Smooth muscle cell (in vitro differentiated cells): ENCODE data around the gene TBL2. TPM values are rescaled to one million over a fixed set of nuclear protein-coding genes. Genes with fewer than 3 reads are reported as not detected.
"Not testable (repeated sequence)": the region's sequence is repeated elsewhere in the genome, so short reads cannot be mapped to it uniquely, and the experiment has no call there.

ENCODE experiments used
- DNase-seq: peaks from one replicate; lab custom pipeline; 2025; ENCODE audit not compliant: unreplicated experiment; lab: John Stamatoyannopoulos, UW
- H2AFZ ChIP-seq: fragments of 200-600 bp; sonication (generic); 2 replicates; pipeline ENCODE4 v1.6.0; 2016; ENCODE audit warnings: antibody characterized with exemption, low read depth, mild to moderate bottlenecking
- H3F3A ChIP-seq: fragments of 200-600 bp; sonication (generic); 2 replicates; pipeline ENCODE4 v1.6.0; 2017; ENCODE audit warnings: antibody characterized with exemption, low read depth
- H3K27ac ChIP-seq: fragments of 200-600 bp; sonication (generic); 2 replicates; pipeline ENCODE4 v1.5.1; 2016; ENCODE audit warnings: low read depth, mild to moderate bottlenecking
- H3K27me3 ChIP-seq: fragments of 200-600 bp; sonication (generic); 2 replicates; pipeline ENCODE4 v1.6.1; 2016; ENCODE audit warnings: low read depth, mild to moderate bottlenecking
- H3K36me3 ChIP-seq: fragments of 200-600 bp; sonication (generic); 2 replicates; pipeline ENCODE4 v1.5.1; 2016; ENCODE audit warnings: low read depth
- H3K4me1 ChIP-seq: fragments of 200-600 bp; sonication (generic); 2 replicates; pipeline ENCODE4 v1.5.1; 2016; ENCODE audit warnings: low read depth
- H3K4me2 ChIP-seq: fragments of 200-600 bp; sonication (generic); 2 replicates; pipeline ENCODE4 v1.6.0; 2016; ENCODE audit warnings: mild to moderate bottlenecking
- H3K4me3 ChIP-seq: fragments of 200-600 bp; sonication (generic); 2 replicates; pipeline ENCODE4 v1.5.1; 2016; ENCODE audit warnings: mild to moderate bottlenecking
- H3K79me2 ChIP-seq: fragments of 200-600 bp; sonication (generic); 2 replicates; pipeline ENCODE4 v1.6.0; 2016; ENCODE audit warnings: low read depth, mild to moderate bottlenecking
- H3K9ac ChIP-seq: fragments of 200-600 bp; sonication (generic); 2 replicates; pipeline ENCODE4 v1.6.0; 2016; ENCODE audit warnings: low read depth
- H3K9me3 ChIP-seq: fragments of 200-600 bp; sonication (generic); replicated peaks from 2 replicates; pipeline ENCODE4 v1.5.1; 2016; ENCODE audit warnings: low read depth
- H4K20me1 ChIP-seq: fragments of 200-600 bp; sonication (generic); 2 replicates; pipeline ENCODE4 v1.6.0; 2016; ENCODE audit warnings: low read depth
- WGBS: methylation state at CpG from one replicate; pipeline ENCODE4 v1.1.7; 2016; ENCODE audit warnings: low lambda C conversion rate; 5-methylcytosine and 5-hydroxymethylcytosine counted together
- polyA plus RNA-seq: library from polyadenylated mRNA; unstranded; fragments of >200 nt; fragmentation: Nextera tagmentation; extraction: Ambion mirVana; gene quantifications from 2 replicates; pipeline ENCODE4 v1.2.1, GENCODE V29; 2016
- total RNA-seq: library from RNA; depleted of rRNA; stranded (reverse); fragments of >200 nt; gene quantifications from 2 replicates; pipeline ENCODE4 v1.2.3, GENCODE V29; 2014
- TF ChIP-seq, protein P1 (sequence below): fragments of 200-600 bp; sonication (generic); IDR thresholded peaks from 2 replicates; pipeline ENCODE4 v1.5.1; 2017; ENCODE audit warnings: borderline replicate concordance, mild to moderate bottlenecking, antibody characterized with exemption; ENCODE audit not compliant: insufficient read depth, poor library complexity, severe bottlenecking

The TBL2 gene
- total and polyA plus RNA-seq, 2 experiments from 2014 or later = 67.6 to 78.5 TPM

DNA sequence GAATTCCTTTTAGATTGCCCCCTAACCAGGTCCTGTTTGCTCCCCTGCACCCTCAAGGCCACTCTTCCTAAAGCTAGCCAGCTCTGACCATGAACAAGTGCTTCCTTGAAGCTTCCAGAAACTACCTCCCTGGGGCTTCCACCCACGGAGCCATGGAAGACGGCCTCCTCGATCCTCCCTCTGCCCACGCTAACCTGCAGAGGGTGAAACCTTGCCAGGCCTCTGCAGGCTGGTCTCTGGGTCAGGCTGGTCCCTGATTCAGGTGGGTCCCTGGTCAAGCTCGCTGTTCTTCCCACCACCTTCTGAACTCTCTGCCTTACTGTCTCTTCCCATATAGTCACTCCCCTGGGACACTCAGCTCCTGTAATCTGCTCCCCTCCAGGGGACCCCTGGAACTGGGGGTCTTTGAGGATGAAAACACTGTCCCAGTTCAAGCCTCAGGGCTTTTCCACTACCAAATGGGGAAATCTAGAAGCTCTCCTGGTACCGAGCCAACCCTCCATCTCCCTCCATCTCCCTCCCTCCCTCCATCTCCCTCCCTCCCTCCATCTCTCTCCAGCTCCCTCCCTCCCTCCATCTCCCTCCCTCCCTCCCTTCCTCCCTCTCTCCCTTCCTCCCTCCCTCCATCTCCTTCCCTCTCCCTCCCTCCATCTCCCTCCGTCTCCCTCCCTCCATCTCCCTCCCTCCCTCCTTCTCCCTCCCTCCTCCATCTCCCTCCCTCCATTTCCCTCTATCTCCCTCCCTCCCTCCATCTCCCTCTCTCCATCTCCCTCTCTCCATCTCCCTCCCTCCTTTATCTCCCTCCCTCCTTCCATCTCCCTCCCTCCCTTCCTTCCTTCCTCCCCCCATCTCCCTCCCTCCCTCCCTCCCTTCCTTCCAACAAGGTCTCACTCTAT lies 43.0 kb upstream of the TBL2 start:
- 70% methylated on average over 6 of the region's 7 CpGs for WGBS
- no peaks in the 10 kb centered on the region for H3K9me3 ChIP-seq

DNA sequence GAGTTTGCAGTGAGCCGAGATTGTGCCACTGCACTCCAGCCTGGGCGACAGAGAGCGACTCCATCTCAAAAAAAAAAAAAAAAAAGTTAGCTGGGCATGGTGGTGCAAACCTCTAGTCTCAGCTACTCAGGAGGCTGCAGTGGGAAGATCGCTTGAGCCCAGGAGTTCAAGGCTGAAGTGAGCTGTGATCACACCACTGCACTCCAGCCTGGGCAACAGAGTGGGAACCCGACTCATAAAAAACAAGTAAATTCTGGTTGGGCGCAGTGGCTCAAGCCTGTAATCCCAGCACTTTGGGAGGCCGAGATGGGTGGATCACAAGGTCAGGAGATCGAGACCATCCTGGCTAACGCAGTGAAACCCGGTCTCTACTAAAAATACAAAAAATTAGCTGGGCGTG lies 41.0 kb upstream of the TBL2 start:
- not testable (repeated sequence) for H3F3A ChIP-seq, DNase-seq, H3K4me3 ChIP-seq, H3K9me3 ChIP-seq, H3K36me3 ChIP-seq, H3K4me2 ChIP-seq, H4K20me1 ChIP-seq, H3K79me2 ChIP-seq, H3K27ac ChIP-seq, H3K9ac ChIP-seq, H2AFZ ChIP-seq
- H3K4me1 ChIP-seq = peaks cover 11% of the 10 kb centered on the region
- H3K27me3 ChIP-seq = peaks cover 37% of the 10 kb centered on the region
- 83% methylated on average over 11 of the region's 11 CpGs for WGBS

More for the DNA sequence above, 43.0 kb upstream of the TBL2 start:
- Histone ChIP-seq H3F3A (no peaks in the 10 kb centered on the region), H3K27ac (no peak overlapping the region), H3K4me1 (peaks cover 11% of the 10 kb centered on the region), H3K4me3 (no peak overlapping the region), H3K79me2 (no peaks in the 10 kb centered on the region), H4K20me1 (no peaks in the 10 kb centered on the region), H3K27me3 (peaks cover 55% of the 10 kb centered on the region), H3K9ac (no peak overlapping the region), H3K4me2 (no peak overlapping the region), H2AFZ (no peak overlapping the region), H3K36me3 (no peaks in the 10 kb centered on the region)
- TF ChIP-seq, protein P1, sequence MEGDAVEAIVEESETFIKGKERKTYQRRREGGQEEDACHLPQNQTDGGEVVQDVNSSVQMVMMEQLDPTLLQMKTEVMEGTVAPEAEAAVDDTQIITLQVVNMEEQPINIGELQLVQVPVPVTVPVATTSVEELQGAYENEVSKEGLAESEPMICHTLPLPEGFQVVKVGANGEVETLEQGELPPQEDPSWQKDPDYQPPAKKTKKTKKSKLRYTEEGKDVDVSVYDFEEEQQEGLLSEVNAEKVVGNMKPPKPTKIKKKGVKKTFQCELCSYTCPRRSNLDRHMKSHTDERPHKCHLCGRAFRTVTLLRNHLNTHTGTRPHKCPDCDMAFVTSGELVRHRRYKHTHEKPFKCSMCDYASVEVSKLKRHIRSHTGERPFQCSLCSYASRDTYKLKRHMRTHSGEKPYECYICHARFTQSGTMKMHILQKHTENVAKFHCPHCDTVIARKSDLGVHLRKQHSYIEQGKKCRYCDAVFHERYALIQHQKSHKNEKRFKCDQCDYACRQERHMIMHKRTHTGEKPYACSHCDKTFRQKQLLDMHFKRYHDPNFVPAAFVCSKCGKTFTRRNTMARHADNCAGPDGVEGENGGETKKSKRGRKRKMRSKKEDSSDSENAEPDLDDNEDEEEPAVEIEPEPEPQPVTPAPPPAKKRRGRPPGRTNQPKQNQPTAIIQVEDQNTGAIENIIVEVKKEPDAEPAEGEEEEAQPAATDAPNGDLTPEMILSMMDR = no peak
- DNase-seq = no peak

DNA sequence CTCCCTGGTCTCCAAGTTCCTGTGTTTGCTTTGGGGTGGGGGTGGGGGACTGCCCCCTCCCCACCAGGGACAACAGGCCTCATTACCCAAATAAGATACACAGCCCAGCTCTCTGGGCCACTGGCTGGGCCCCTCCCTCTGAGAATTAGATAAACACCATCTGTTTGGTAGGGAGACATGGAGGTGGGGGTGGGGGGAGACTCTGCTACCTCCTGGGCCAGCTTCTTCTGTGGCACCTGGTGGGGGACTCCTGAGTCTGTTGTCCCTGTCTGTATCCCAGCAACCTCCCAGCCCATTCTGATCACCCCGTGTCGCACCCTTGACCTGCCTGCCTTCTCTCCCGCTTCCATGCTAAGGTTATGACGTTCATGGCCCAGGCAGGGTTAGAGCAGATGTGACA lies 40.2 kb upstream of the TBL2 start:
- no peak overlapping the region for H3K27ac ChIP-seq
- TF ChIP-seq, protein P1 = no peak
- no peaks in the 10 kb centered on the region for H3K9me3 ChIP-seq
- no peaks in the 10 kb centered on the region for H3K79me2 ChIP-seq
- no peaks in the 10 kb centered on the region for H3F3A ChIP-seq
- H2AFZ ChIP-seq = no peak overlapping the region
- H3K4me2 ChIP-seq = no peak overlapping the region
- no peak overlapping the region for H3K9ac ChIP-seq
- peaks cover 9% of the 10 kb centered on the region for H3K4me1 ChIP-seq
- 82% methylated on average over 4 of the region's 4 CpGs for WGBS
- peaks cover 35% of the 10 kb centered on the region for H3K27me3 ChIP-seq
- DNase-seq = no peak
- no peaks in the 10 kb centered on the region for H3K36me3 ChIP-seq
- H4K20me1 ChIP-seq = no peaks in the 10 kb centered on the region
- no peak overlapping the region for H3K4me3 ChIP-seq

DNA sequence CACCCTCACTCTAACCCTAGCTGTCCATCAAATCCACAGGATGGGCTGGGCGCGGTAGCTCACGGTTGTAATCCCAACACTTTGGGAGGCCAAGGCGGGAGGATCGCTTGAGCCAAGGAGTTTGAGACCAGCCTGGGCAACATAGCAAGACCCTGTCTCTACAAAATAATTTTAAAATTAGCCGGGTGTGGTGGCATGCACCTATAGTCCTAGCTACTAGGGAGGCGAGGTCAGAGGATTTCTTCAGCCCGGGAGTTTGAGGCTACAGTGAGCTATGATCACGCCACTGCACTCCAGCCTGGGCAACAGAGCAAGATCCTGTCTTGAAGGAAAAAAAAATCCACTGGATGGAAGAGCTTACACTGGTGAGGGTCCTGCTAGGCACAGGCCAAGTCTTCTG lies 39.1 kb upstream of the TBL2 start:
- H3K27me3 ChIP-seq = peaks cover 24% of the 10 kb centered on the region
- not testable (repeated sequence) for H2AFZ ChIP-seq, H3K9ac ChIP-seq, H3F3A ChIP-seq, H3K4me3 ChIP-seq, H3K4me2 ChIP-seq, H3K36me3 ChIP-seq, DNase-seq, H3K9me3 ChIP-seq, H3K27ac ChIP-seq, H3K4me1 ChIP-seq, H4K20me1 ChIP-seq, H3K79me2 ChIP-seq
- WGBS = 96% methylated on average over 9 of the region's 9 CpGs
